Fibroblast of lung (primary cell): Measurements from ENCODE around the gene CCZ1.
"Not testable (repeated sequence)": the region's sequence is repeated elsewhere in the genome, so short reads cannot be mapped to it uniquely, and the experiment has no call there.

Source experiments
- EZH2 ChIP-seq: IDR thresholded peaks from 2 replicates; pipeline ENCODE4 v1.5.1; 2012; ENCODE audit warnings: low read length, control low read depth, mild to moderate bottlenecking; ENCODE audit errors: missing control alignments
- TF ChIP-seq, protein P1 (sequence below), 2 donors: IDR thresholded peaks in 1 of 2; conservative IDR thresholded peaks in 1 of 2; 1 replicate in 1 of 2; 2 replicates in 1 of 2; pipeline ENCODE4 v1.5.1; 2011 to 2012; ENCODE audit warnings: low read length in 2 of 2, control low read depth in 1 of 2, inconsistent platforms in 1 of 2, low read depth in 1 of 2, mild to moderate bottlenecking in 1 of 2

DNA sequence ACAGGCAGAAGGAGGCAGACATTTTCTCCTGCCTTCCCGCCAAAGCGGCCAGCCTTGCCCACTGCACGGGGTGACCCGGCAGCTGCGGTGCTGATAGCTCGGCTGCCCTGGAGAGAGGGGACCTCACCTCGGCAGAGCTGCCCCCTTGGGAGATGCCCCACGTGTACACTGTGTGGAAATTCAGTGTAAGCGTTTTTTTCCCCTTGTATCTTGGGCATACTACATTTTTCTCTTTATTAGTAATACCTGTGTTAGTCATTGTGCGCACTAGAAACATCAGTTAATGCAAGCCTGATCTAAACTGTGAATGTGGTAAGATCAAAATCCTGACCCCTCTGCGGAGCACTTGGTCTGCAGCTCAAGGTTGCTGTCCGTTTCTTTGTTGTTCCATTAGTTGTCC, 26.1 kb downstream of the CCZ1 start:
- TF ChIP-seq, protein P1, sequence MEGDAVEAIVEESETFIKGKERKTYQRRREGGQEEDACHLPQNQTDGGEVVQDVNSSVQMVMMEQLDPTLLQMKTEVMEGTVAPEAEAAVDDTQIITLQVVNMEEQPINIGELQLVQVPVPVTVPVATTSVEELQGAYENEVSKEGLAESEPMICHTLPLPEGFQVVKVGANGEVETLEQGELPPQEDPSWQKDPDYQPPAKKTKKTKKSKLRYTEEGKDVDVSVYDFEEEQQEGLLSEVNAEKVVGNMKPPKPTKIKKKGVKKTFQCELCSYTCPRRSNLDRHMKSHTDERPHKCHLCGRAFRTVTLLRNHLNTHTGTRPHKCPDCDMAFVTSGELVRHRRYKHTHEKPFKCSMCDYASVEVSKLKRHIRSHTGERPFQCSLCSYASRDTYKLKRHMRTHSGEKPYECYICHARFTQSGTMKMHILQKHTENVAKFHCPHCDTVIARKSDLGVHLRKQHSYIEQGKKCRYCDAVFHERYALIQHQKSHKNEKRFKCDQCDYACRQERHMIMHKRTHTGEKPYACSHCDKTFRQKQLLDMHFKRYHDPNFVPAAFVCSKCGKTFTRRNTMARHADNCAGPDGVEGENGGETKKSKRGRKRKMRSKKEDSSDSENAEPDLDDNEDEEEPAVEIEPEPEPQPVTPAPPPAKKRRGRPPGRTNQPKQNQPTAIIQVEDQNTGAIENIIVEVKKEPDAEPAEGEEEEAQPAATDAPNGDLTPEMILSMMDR (conservative IDR thresholded peaks at IDR 0.05 in 1 of 2, IDR thresholded peaks at IDR 0.05 in 1 of 2; ENCODE audit: low read depth in 1 of 2, low read length in 2 of 2) = not testable (repeated sequence)
- TF ChIP-seq EZH2 = not testable (repeated sequence)
